WI38 (cell line): ENCODE data around the gene NARF.

Source experiments
- H3K4me3 ChIP-seq: 2 replicates; pipeline ENCODE4 v1.5.1; 2011; ENCODE audit warnings: low read depth, mild to moderate bottlenecking, control low read depth, low read length
- CTCF ChIP-seq: IDR thresholded peaks from 2 replicates; pipeline ENCODE4 v1.5.1; 2012; ENCODE audit warnings: low read depth, mild to moderate bottlenecking, control low read depth, low read length

Gene NARF

GRCh38 chr17:82414548-82415281, 43.8 kb upstream of the NARF start:
- no peak overlapping the region for H3K4me3 ChIP-seq
- TF ChIP-seq CTCF = peak; percentile 64

- no peak overlapping the region for H3K4me3 ChIP-seq
- TF ChIP-seq CTCF = no peak
Observed at GRCh38 chr17:82415336-82415735, 43.2 kb upstream of the NARF start.

- H3K4me3 ChIP-seq = no peak overlapping the region
- TF ChIP-seq CTCF = no peak
Observed at GRCh38 chr17:82415786-82416185, 42.8 kb upstream of the NARF start.

- no peak for TF ChIP-seq CTCF
- no peak overlapping the region for H3K4me3 ChIP-seq
Observed at GRCh38 chr17:82416264-82416663, 42.3 kb upstream of the NARF start.

GRCh38 chr17:82416771-82417170, 41.8 kb upstream of the NARF start:
- H3K4me3 ChIP-seq = no peak overlapping the region
- TF ChIP-seq CTCF = no peak

- peak within 1 kb of the TSS; percentile 85 for H3K4me3 ChIP-seq
- TF ChIP-seq CTCF = no peak
Observed at GRCh38 chr17:82418001-82418986, 40.2 kb upstream of the NARF start, which contains the start of the genes HEXD and OGFOD3. HEXD (plus strand) TSS chr17:82418347; CDS start chr17:82419800, 1,453 bp downstream. OGFOD3 (minus strand) TSS chr17:82418586; CDS start chr17:82418485, 101 bp downstream.
